ENCODE measurements around the gene NANOS1.

DNA sequence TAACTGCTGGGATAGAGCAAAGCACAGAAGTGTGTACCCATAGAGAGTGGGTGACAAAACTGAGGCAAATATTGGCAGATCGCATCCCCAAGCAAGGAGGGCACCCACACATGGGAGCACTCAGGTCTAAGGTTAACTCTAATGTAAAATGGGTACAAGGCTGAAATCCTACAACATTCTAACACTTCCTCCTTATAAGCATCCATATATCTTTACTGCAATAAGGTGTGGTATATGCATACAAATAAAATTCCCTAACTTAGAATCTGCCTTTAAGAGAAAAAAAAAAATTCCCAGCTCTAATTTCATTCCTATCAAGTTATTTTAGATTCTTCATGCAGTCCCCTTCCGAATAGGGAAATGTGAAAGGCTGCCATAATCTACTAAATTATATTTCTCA is 32.4 kb downstream of the NANOS1 start:
- TF ChIP-seq, protein P1, sequence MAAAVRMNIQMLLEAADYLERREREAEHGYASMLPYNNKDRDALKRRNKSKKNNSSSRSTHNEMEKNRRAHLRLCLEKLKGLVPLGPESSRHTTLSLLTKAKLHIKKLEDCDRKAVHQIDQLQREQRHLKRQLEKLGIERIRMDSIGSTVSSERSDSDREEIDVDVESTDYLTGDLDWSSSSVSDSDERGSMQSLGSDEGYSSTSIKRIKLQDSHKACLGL (CRISPR knock-in tag; IDR thresholded peaks at IDR 0.05; ENCODE audit: borderline replicate concordance, poor library complexity, severe bottlenecking) = no peak
- no peak for TF ChIP-seq ZNF175 (CRISPR knock-in tag; IDR thresholded peaks at IDR 0.05; ENCODE audit: low read depth)
- TF ChIP-seq, protein P2, sequence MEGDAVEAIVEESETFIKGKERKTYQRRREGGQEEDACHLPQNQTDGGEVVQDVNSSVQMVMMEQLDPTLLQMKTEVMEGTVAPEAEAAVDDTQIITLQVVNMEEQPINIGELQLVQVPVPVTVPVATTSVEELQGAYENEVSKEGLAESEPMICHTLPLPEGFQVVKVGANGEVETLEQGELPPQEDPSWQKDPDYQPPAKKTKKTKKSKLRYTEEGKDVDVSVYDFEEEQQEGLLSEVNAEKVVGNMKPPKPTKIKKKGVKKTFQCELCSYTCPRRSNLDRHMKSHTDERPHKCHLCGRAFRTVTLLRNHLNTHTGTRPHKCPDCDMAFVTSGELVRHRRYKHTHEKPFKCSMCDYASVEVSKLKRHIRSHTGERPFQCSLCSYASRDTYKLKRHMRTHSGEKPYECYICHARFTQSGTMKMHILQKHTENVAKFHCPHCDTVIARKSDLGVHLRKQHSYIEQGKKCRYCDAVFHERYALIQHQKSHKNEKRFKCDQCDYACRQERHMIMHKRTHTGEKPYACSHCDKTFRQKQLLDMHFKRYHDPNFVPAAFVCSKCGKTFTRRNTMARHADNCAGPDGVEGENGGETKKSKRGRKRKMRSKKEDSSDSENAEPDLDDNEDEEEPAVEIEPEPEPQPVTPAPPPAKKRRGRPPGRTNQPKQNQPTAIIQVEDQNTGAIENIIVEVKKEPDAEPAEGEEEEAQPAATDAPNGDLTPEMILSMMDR (IDR thresholded peaks at IDR 0.05 in 2 of 3, conservative IDR thresholded peaks at IDR 0.05 in 1 of 3; ENCODE audit: insufficient read depth in 2 of 3, low read depth in 1 of 3, low read length in 3 of 3) = no peak
- no peak for TF ChIP-seq CEBPG (CRISPR knock-in tag; IDR thresholded peaks at IDR 0.05)
- TF ChIP-seq CEBPG (tag; conservative IDR thresholded peaks at IDR 0.05 in 1 of 2, IDR thresholded peaks at IDR 0.05 in 1 of 2) = no peak
- TF ChIP-seq SREBF2 (CRISPR knock-in tag; IDR thresholded peaks at IDR 0.05) = no peak
- no peak for TF ChIP-seq RNF2 (IDR thresholded peaks at IDR 0.05)
